ENCODE data around the gene FCRLA.

FCRLA gene

GRCh38 chr1:161738627-161739287, 31.7 kb downstream of the FCRLA start:
- TF ChIP-seq ZNF565 (CRISPR knock-in tag; conservative IDR thresholded peaks at IDR 0.05; ENCODE audit: low read depth) (no peak), CSDC2 (CRISPR knock-in tag; IDR thresholded peaks at IDR 0.05) (no peak), ARNTL (CRISPR knock-in tag; IDR thresholded peaks at IDR 0.05; ENCODE audit: borderline replicate concordance, low read depth) (no peak), ZNF8 (CRISPR knock-in tag; IDR thresholded peaks at IDR 0.05) (no peak), SNAI2 (CRISPR knock-in tag; IDR thresholded peaks at IDR 0.05) (no peak), ZC3H10 (CRISPR knock-in tag; IDR thresholded peaks at IDR 0.05) (no peak), ZFP3 (CRISPR knock-in tag; IDR thresholded peaks at IDR 0.05) (no peak), CSRNP3 (CRISPR knock-in tag; IDR thresholded peaks at IDR 0.05) (no peak), POU6F1 (CRISPR knock-in tag; IDR thresholded peaks at IDR 0.05; ENCODE audit: borderline replicate concordance, low read depth) (no peak), BACH2 (CRISPR knock-in tag; IDR thresholded peaks at IDR 0.05; ENCODE audit: borderline replicate concordance) (no peak), RARB (CRISPR knock-in tag; IDR thresholded peaks at IDR 0.05) (no peak), TSHZ2 (CRISPR knock-in tag; IDR thresholded peaks at IDR 0.05) (no peak)
- peak; percentile 85 for ATAC-seq

GRCh38 chr1:161739865-161740566, 33.0 kb downstream of the FCRLA start:
- ATAC-seq, result no peak
- TF ChIP-seq BACH2 (CRISPR knock-in tag; IDR thresholded peaks at IDR 0.05; ENCODE audit: borderline replicate concordance) (no peak), PATZ1 (CRISPR knock-in tag; IDR thresholded peaks at IDR 0.05; ENCODE audit: borderline replicate concordance) (no peak), ZNF70 (CRISPR knock-in tag; IDR thresholded peaks at IDR 0.05) (no peak), TCF4 (CRISPR knock-in tag; IDR thresholded peaks at IDR 0.05; ENCODE audit: borderline replicate concordance) (no peak), CSDC2 (CRISPR knock-in tag; IDR thresholded peaks at IDR 0.05) (no peak), POU6F1 (CRISPR knock-in tag; IDR thresholded peaks at IDR 0.05; ENCODE audit: borderline replicate concordance, low read depth) (no peak), CREB5 (CRISPR knock-in tag; IDR thresholded peaks at IDR 0.05; ENCODE audit: low read depth) (no peak), ZFP30 (CRISPR knock-in tag; IDR thresholded peaks at IDR 0.05) (no peak), PPARA (CRISPR knock-in tag; IDR thresholded peaks at IDR 0.05; ENCODE audit: borderline replicate concordance) (no peak), ESRRG (CRISPR knock-in tag; IDR thresholded peaks at IDR 0.05) (no peak), CSRNP3 (CRISPR knock-in tag; IDR thresholded peaks at IDR 0.05) (no peak)

Data from SK-N-SH treated with all-trans-retinoic acid at 6 μM for 48 hours (cell line).